ENCODE results near the gene SIM2. TPM values are rescaled to one million over a fixed set of nuclear protein-coding genes. Genes with fewer than 3 reads are reported as not detected.

SIM2 gene
- total RNA-seq, 1 experiment from 2014 or later, result not detected

DNA sequence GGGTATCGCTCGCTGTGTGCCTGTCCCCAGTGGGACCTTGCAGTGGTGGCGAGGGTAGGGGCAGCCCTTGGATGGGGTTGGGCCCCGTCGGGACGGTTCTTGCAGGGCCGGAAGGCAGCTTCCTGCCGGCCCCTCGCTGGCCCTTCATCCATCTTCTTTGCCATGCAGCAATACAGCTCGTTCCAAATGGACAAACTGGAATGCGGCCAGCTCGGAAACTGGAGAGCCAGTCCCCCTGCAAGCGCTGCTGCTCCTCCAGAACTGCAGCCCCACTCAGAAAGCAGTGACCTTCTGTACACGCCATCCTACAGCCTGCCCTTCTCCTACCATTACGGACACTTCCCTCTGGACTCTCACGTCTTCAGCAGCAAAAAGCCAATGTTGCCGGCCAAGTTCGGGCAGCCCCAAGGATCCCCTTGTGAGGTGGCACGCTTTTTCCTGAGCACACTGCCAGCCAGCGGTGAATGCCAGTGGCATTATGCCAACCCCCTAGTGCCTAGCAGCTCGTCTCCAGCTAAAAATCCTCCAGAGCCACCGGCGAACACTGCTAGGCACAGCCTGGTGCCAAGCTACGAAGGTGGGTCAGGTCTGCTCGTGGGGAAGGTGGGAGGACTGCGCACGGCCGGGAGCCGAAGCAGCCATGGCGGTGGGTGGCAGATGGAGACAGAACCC lies 45.8 kb downstream of the SIM2 start:
- Histone ChIP-seq H3K27me3 (ENCODE audit: insufficient read depth, low read length) (peaks cover 5% of the 10 kb centered on the region; the same call in 1 of the 2 replicates), H2BK20ac (ENCODE audit: low read depth, low read length, poor library complexity, severe bottlenecking) (no peak overlapping the region), H2BK5ac (ENCODE audit: insufficient read length, low read length) (no peak overlapping the region), H3K4ac (ENCODE audit: low read depth, low read length) (no peak overlapping the region), H3K79me2 (ENCODE audit: insufficient read depth, low read length) (no peaks in the 10 kb centered on the region), H3T11ph (ENCODE audit: low read length) (no peak overlapping the region), H2BK12ac (ENCODE audit: insufficient read length, low read depth, low read length) (no peak overlapping the region), H3K9ac (ENCODE audit: extremely low read depth, insufficient read length, low read length) (no peak overlapping the region), H4K91ac (ENCODE audit: insufficient read length, low read depth, low read length) (no peak overlapping the region), H3K4me2 (ENCODE audit: insufficient read depth, insufficient read length, low read length) (no peak overlapping the region), H4K20me1 (ENCODE audit: control insufficient read depth, insufficient read depth, insufficient read length) (no peaks in the 10 kb centered on the region), H2AFZ (ENCODE audit: low read length) (no peak overlapping the region), H3K79me1 (ENCODE audit: insufficient read depth, low read depth, low read length, poor library complexity, severe bottlenecking) (no peaks in the 10 kb centered on the region), H3K9me3 (ENCODE audit: control insufficient read depth, low read depth, low read length) (no peaks in the 10 kb centered on the region), H3K56ac (ENCODE audit: insufficient read length, low read depth, low read length) (no peak overlapping the region), H3K23me2 (ENCODE audit: insufficient read length, low read depth, low read length, poor library complexity, severe bottlenecking) (peaks cover 7% of the 10 kb centered on the region), H3K4me1 (ENCODE audit: insufficient read depth, low read length) (peaks cover 6% of the 10 kb centered on the region; the same call in 1 of the 2 replicates), H3K18ac (ENCODE audit: insufficient read length, low read depth, low read length) (no peak overlapping the region), H3K23ac (ENCODE audit: insufficient read length, low read depth, low read length) (no peak overlapping the region), H2AK5ac (ENCODE audit: insufficient read length, low read length) (no peak overlapping the region), H3K14ac (ENCODE audit: insufficient read depth, low read length) (no peak overlapping the region; the same call in 1 of the 2 replicates), H4K5ac (ENCODE audit: insufficient read length, low read depth, low read length) (no peak overlapping the region), H3K27ac (ENCODE audit: insufficient read length, low read depth, low read length) (no peak overlapping the region), H2BK15ac (ENCODE audit: low read depth, low read length) (no peak overlapping the region), H4K8ac (replicated peaks; ENCODE audit: insufficient read length, low read depth, low read length) (no peak overlapping the region), H2BK120ac (ENCODE audit: low read depth, low read length, poor library complexity, severe bottlenecking) (no peak overlapping the region)
- Mint-ChIP-seq H3K36me3 (ENCODE audit: insufficient read depth in 1 of 3, low read depth in 3 of 3) (0 out of 7 replicates have a peak, but pooled peaks cover 0 to 3% (median 0%) of the 10 kb centered on the region in 3 experiments), H3K27ac (peak overlapping the region in 1 of 3 experiments; percentile 29; a peak in 2 of 7 replicates), H3K27me3 (ENCODE audit: low read depth) (peaks cover 45% of the 10 kb centered on the region), H3K4me3 (no peak overlapping the region), H3K9me3 (no peaks in the 10 kb centered on the region; a peak in 1 of 5 replicates), H3K4me1 (peaks cover 21 to 24% of the 10 kb centered on the region in 2 experiments)
- DNase-seq, result no peak
- no CpG with 5 or more reads among the region's 30 CpGs for WGBS (ENCODE audit: extremely low coverage, insufficient read length, low lambda C conversion rate)
- TF ChIP-seq, protein P1, sequence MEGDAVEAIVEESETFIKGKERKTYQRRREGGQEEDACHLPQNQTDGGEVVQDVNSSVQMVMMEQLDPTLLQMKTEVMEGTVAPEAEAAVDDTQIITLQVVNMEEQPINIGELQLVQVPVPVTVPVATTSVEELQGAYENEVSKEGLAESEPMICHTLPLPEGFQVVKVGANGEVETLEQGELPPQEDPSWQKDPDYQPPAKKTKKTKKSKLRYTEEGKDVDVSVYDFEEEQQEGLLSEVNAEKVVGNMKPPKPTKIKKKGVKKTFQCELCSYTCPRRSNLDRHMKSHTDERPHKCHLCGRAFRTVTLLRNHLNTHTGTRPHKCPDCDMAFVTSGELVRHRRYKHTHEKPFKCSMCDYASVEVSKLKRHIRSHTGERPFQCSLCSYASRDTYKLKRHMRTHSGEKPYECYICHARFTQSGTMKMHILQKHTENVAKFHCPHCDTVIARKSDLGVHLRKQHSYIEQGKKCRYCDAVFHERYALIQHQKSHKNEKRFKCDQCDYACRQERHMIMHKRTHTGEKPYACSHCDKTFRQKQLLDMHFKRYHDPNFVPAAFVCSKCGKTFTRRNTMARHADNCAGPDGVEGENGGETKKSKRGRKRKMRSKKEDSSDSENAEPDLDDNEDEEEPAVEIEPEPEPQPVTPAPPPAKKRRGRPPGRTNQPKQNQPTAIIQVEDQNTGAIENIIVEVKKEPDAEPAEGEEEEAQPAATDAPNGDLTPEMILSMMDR (conservative IDR thresholded peaks at IDR 0.05), result no peak

All from H9 (cell line).